OCI-M2 (cell line): ENCODE measurements around the gene CLRN2.
"Not testable (repeated sequence)": the region's sequence is repeated elsewhere in the genome, so short reads cannot be mapped to it uniquely, and the experiment has no call there.

Source experiments
- DNase-seq: peaks from one replicate; lab custom pipeline; 2025; ENCODE audit not compliant: unreplicated experiment; lab: John Stamatoyannopoulos, UW

The CLRN2 gene

GRCh38 chr4:17502756-17503155, 12.2 kb upstream of the CLRN2 start:
- no peak for DNase-seq

- DNase-seq: no peak
These were observed 10.9 kb upstream of the CLRN2 start for GRCh38 chr4:17504081-17504480.

- DNase-seq: no peak
These were observed 4.4 kb upstream of the CLRN2 start for GRCh38 chr4:17510582-17510981.

GRCh38 chr4:17511051-17511450, 3.9 kb upstream of the CLRN2 start:
- no peak for DNase-seq

GRCh38 chr4:17511509-17511949, 3.4 kb upstream of the CLRN2 start:
- no peak for DNase-seq

- DNase-seq: peak; percentile 8
These were observed 2.8 kb upstream of the CLRN2 start, which contains the start of gene QDPR for GRCh38 chr4:17511950-17512795. TSS of gene QDPR (minus strand) at chr4:17512090. CDS start at chr4:17512054, 36 bp downstream.

GRCh38 chr4:17512973-17513665, 1.8 kb upstream of the CLRN2 start:
- DNase-seq: no peak

- no peak for DNase-seq
These were observed 761 bp downstream of the CLRN2 start for GRCh38 chr4:17515445-17516407.

- no peak for DNase-seq
These were observed 2.0 kb downstream of the CLRN2 start for GRCh38 chr4:17516980-17517379.

- DNase-seq: no peak
These were observed 2.7 kb downstream of the CLRN2 start for GRCh38 chr4:17517664-17518063.

- no peak for DNase-seq
These were observed 6.6 kb downstream of the CLRN2 start for GRCh38 chr4:17521595-17521994.

- DNase-seq: no peak
These were observed 8.7 kb downstream of the CLRN2 start for GRCh38 chr4:17523662-17524061.

- DNase-seq: no peak
These were observed 11.9 kb downstream of the CLRN2 start for GRCh38 chr4:17526695-17527477.

- DNase-seq: no peak
These were observed 13.7 kb downstream of the CLRN2 start for GRCh38 chr4:17528551-17529165.

- DNase-seq: no peak
These were observed 16.7 kb downstream of the CLRN2 start for GRCh38 chr4:17531538-17532285.

- DNase-seq: no peak
These were observed 19.7 kb downstream of the CLRN2 start for GRCh38 chr4:17534705-17535104.

- no peak for DNase-seq
These were observed 20.3 kb downstream of the CLRN2 start for GRCh38 chr4:17535242-17535641.

GRCh38 chr4:17535906-17536305, 20.9 kb downstream of the CLRN2 start:
- DNase-seq: no peak

- DNase-seq: not testable (repeated sequence)
These were observed 22.1 kb downstream of the CLRN2 start for GRCh38 chr4:17537060-17537459.
